ENCODE data around the gene CPXM1. TPM values are rescaled to one million over a fixed set of nuclear protein-coding genes. Genes with fewer than 3 reads are reported as not detected.

The CPXM1 gene
- total and polyA plus RNA-seq, 9 of the 15 experiments (the other 6 are each of a cell fraction or from before 2014, with no cell fraction given) = 0.04 to 1.1 (median 0.37) TPM; not detected in 2

GRCh38 chr20:2839732-2840137 is 39.3 kb upstream of the CPXM1 start:
- WGBS (ENCODE audit: insufficient coverage, low coverage, missing lambda C conversion rate) = 87% methylated on average over 4 of the region's 21 CpGs
- peaks cover 3% of the 10 kb centered on the region; the same call in 1 of the 3 replicates for H3K79me2 ChIP-seq (ENCODE audit: control insufficient read depth, insufficient read depth, low read length)
- peaks cover 9 to 25% of the 10 kb centered on the region in 2 experiments; a peak in 4 of 5 replicates for H3K4me1 ChIP-seq (replicated peaks in 1 of 2; ENCODE audit: control insufficient read depth in 2 of 2, insufficient read depth in 2 of 2, low read length in 2 of 2)
- no peaks in the 10 kb centered on the region for H3K36me3 ChIP-seq (ENCODE audit: control insufficient read depth, insufficient read depth, low read length)
- no peaks in the 10 kb centered on the region for H3K27me3 ChIP-seq (ENCODE audit: control insufficient read depth in 2 of 2, insufficient read depth in 2 of 2, low read length in 2 of 2)
- H3K4me2 ChIP-seq (ENCODE audit: insufficient read depth, low read length) = peak overlapping the region; percentile 90
- H4K20me1 ChIP-seq (replicated peaks; ENCODE audit: control insufficient read depth, insufficient read depth, low read length) = no peaks in the 10 kb centered on the region
- intact Hi-C loops (cut with micrococcal nuclease) (no loop called here), in situ Hi-C loops (cut with MboI) (no loop called here)
- no peak overlapping the region; the same call in 2 of the 3 replicates for H3K27ac ChIP-seq (ENCODE audit: extremely low read depth, low read depth, low read length)
- no peak for ATAC-seq
- POLR2A ChIA-PET = interaction anchor here (0.9 to 1.1 kb wide), 2 partner anchors 18 to 132 kb away, joined by 3 read pairs; no protein-coding TSS in a partner anchor
- no peak for DNase-seq (ENCODE audit: extremely low read depth in 1 of 4, low spot score in 3 of 4)
- TF ChIP-seq, protein P1, sequence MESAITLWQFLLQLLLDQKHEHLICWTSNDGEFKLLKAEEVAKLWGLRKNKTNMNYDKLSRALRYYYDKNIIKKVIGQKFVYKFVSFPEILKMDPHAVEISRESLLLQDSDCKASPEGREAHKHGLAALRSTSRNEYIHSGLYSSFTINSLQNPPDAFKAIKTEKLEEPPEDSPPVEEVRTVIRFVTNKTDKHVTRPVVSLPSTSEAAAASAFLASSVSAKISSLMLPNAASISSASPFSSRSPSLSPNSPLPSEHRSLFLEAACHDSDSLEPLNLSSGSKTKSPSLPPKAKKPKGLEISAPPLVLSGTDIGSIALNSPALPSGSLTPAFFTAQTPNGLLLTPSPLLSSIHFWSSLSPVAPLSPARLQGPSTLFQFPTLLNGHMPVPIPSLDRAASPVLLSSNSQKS (CRISPR knock-in tag; IDR thresholded peaks at IDR 0.05) = no peak
- TF ChIP-seq ZKSCAN3 (CRISPR knock-in tag; IDR thresholded peaks at IDR 0.05) (no peak), MAZ (CRISPR knock-in tag; conservative IDR thresholded peaks at IDR 0.05 in 1 of 2, IDR thresholded peaks at IDR 0.05 in 1 of 2) (no peak), TAF15 (IDR thresholded peaks at IDR 0.05; ENCODE audit: low read depth, low read length) (no peak), ARID4B (CRISPR knock-in tag; IDR thresholded peaks at IDR 0.05) (no peak), ZNF175 (CRISPR knock-in tag; IDR thresholded peaks at IDR 0.05; ENCODE audit: low read depth) (no peak), FOXP4 (CRISPR knock-in tag; IDR thresholded peaks at IDR 0.05; ENCODE audit: borderline replicate concordance) (no peak), MCM3 (IDR thresholded peaks at IDR 0.05) (no peak), NUFIP1 (IDR thresholded peaks at IDR 0.05; ENCODE audit: partially characterized antibody) (no peak)
- peak overlapping the region; percentile 83 to 93; a peak in 2 of 4 replicates for H3K9ac ChIP-seq (ENCODE audit: insufficient read depth in 1 of 2, low read depth in 2 of 2, low read length in 2 of 2)
- peak overlapping the region; percentile 67; the same call in 1 of the 2 replicates for H3K4me3 ChIP-seq
- no TSS peak for BruUV-seq (replicated peaks)
- CTCF ChIA-PET (ENCODE audit: low intra/inter-chr PET ratio) = no interaction called here
- no peak for FAIRE-seq
- no peaks in the 10 kb centered on the region for H3K9me3 ChIP-seq (replicated peaks; ENCODE audit: control insufficient read depth, insufficient read depth, low read depth, low read length)
- no peaks in the 10 kb centered on the region for H3K9me1 ChIP-seq (ENCODE audit: control insufficient read depth, insufficient read depth, low read length)
- peak overlapping the region; percentile 98; the same call in 1 of the 2 replicates for H2AFZ ChIP-seq (ENCODE audit: low read depth, low read length)

Data from K562 (cell line).